IPS DF 4.7 (cell line): ENCODE results near the gene ARSB.

Source experiments
- DNase-seq: peaks from one replicate; pipeline ENCODE4 v3.0.0-alpha.2; 2013; ENCODE audit warnings: low spot score; ENCODE audit errors: extremely low read depth

Gene ARSB

GRCh38 chr5:78843436-78843835 lies 141.7 kb downstream of the ARSB start:
- DNase-seq, result no peak

- DNase-seq, result no peak
These were observed 143.3 kb downstream of the ARSB start for GRCh38 chr5:78841767-78842166.

- DNase-seq, result no peak
These were observed 146.4 kb downstream of the ARSB start for GRCh38 chr5:78838753-78839152.

- DNase-seq, result no peak
These were observed 147.3 kb downstream of the ARSB start for GRCh38 chr5:78837836-78838235.

GRCh38 chr5:78835176-78835575 lies 149.9 kb downstream of the ARSB start:
- DNase-seq, result no peak

GRCh38 chr5:78833284-78833683 lies 151.8 kb downstream of the ARSB start:
- no peak for DNase-seq

- no peak for DNase-seq
These were observed 154.5 kb downstream of the ARSB start for GRCh38 chr5:78830528-78831046.

GRCh38 chr5:78829811-78830527 lies 155.1 kb downstream of the ARSB start:
- DNase-seq, result no peak

- DNase-seq, result no peak
These were observed 157.4 kb downstream of the ARSB start for GRCh38 chr5:78827725-78828124.

- no peak for DNase-seq
These were observed 160.3 kb downstream of the ARSB start for GRCh38 chr5:78824831-78825281.

GRCh38 chr5:78823196-78823595 lies 161.9 kb downstream of the ARSB start:
- DNase-seq, result no peak

- DNase-seq, result no peak
These were observed 163.5 kb downstream of the ARSB start for GRCh38 chr5:78821536-78822021.

GRCh38 chr5:78819707-78820106 lies 165.4 kb downstream of the ARSB start:
- no peak for DNase-seq

GRCh38 chr5:78819166-78819565 lies 165.9 kb downstream of the ARSB start:
- DNase-seq, result no peak

- DNase-seq, result no peak
These were observed 168.9 kb downstream of the ARSB start for GRCh38 chr5:78816143-78816765.

GRCh38 chr5:78813906-78814530 lies 171.1 kb downstream of the ARSB start:
- no peak for DNase-seq

- no peak for DNase-seq
These were observed 171.8 kb downstream of the ARSB start for GRCh38 chr5:78813286-78813685.

GRCh38 chr5:78811866-78812265 lies 173.2 kb downstream of the ARSB start:
- DNase-seq, result no peak

GRCh38 chr5:78811121-78811817 lies 173.8 kb downstream of the ARSB start:
- DNase-seq, result no peak

GRCh38 chr5:78810098-78810920 lies 174.8 kb downstream of the ARSB start:
- DNase-seq, result no peak

GRCh38 chr5:78809444-78809843 lies 175.7 kb downstream of the ARSB start:
- no peak for DNase-seq
